Panc1 (cell line): Measurements from ENCODE around the gene FILIP1L. TPM values are rescaled to one million over a fixed set of nuclear protein-coding genes. Genes with fewer than 3 reads are reported as not detected.

Source experiments
- ATAC-seq: fragments of 200-7000 bp; cut with Tn5 transposase; 2 replicates; pipeline ENCODE4 v1.9.1; 2020; ENCODE audit warnings: mild to moderate bottlenecking, moderate library complexity
- BruUV-seq: library from RNA; stranded (reverse); fragments of 400-500 nt; replicated peaks from 2 replicates; lab custom pipeline; 2021; lab: Mats Ljungman, UMichigan
- CTCF ChIA-PET: fragments of 300-600 bp; sonication (Branson Sonifier 250); formaldehyde crosslinking; loops from one replicate; lab custom pipeline; 2022; ENCODE audit warnings: antibody characterized with exemption; lab: Charles Lee
- POLR2A ChIA-PET: fragments of 300-600 bp; sonication (Branson Sonifier 250); formaldehyde crosslinking; loops from one replicate; lab custom pipeline; 2022; ENCODE audit warnings: antibody characterized with exemption; lab: Charles Lee
- DNase-seq: peaks from one replicate; pipeline ENCODE4 v3.0.0-alpha.2; 2010; ENCODE audit warnings: low read depth, low spot score
- H3K27ac ChIP-seq: 2 replicates; pipeline ENCODE4 v1.5.1; 2011; ENCODE audit warnings: mild to moderate bottlenecking, low read length, inconsistent platforms
- H3K27me3 ChIP-seq: fragments of 200-500 bp; sonication (Bioruptor generic); 2 replicates; pipeline ENCODE4 v1.6.0; 2014; ENCODE audit warnings: low read length, inconsistent platforms; ENCODE audit not compliant: control insufficient read depth, insufficient read depth
- H3K36me3 ChIP-seq: fragments of 200-500 bp; sonication (Bioruptor generic); 2 replicates; pipeline ENCODE4 v1.5.1; 2014; ENCODE audit warnings: inconsistent platforms, mild to moderate bottlenecking, low read length, moderate library complexity; ENCODE audit not compliant: control insufficient read depth, insufficient read depth
- H3K4me1 ChIP-seq: 2 replicates; pipeline ENCODE4 v1.5.1; 2011; ENCODE audit warnings: inconsistent platforms, mild to moderate bottlenecking, low read length, moderate library complexity; ENCODE audit not compliant: control insufficient read depth, insufficient read depth
- H3K4me3 ChIP-seq, 2 experiments: 2 replicates each; pipeline ENCODE4 v1.5.1; 2011 to 2012; ENCODE audit warnings: low read depth in 2 of 2, low read length in 2 of 2, mild to moderate bottlenecking in 2 of 2, inconsistent platforms in 1 of 2, moderate library complexity in 1 of 2
- H3K9me3 ChIP-seq: fragments of 200-500 bp; sonication (Bioruptor generic); 2 replicates; pipeline ENCODE4 v1.5.1; 2014; ENCODE audit warnings: low read depth, mild to moderate bottlenecking, inconsistent platforms, low read length, moderate library complexity; ENCODE audit not compliant: control insufficient read depth, insufficient read depth
- POLR2AphosphoS5 ChIP-seq: IDR thresholded peaks from 2 replicates; pipeline ENCODE4 v1.6.1; 2012; ENCODE audit warnings: mild to moderate bottlenecking, low read depth, low read length, moderate library complexity
- SIN3A ChIP-seq: IDR thresholded peaks from 2 replicates; pipeline ENCODE4 v1.6.1; 2012; ENCODE audit warnings: low read depth, mild to moderate bottlenecking, low read length, moderate library complexity, borderline replicate concordance; ENCODE audit not compliant: insufficient read depth
- TCF7L2 ChIP-seq: IDR thresholded peaks from 2 replicates; pipeline ENCODE4 v1.6.1; 2011; ENCODE audit warnings: mild to moderate bottlenecking, low read depth, low read length, inconsistent platforms
- in situ Hi-C: cut with HindIII; loops from 2 replicates; pipeline ENCODE4 v1.10.0; 2016; ENCODE audit warnings: low sequenced_read_pairs, low pct_unique_long_range_greater_than_20kb
- intact Hi-C: fragments of 100-400 bp; cut with micrococcal nuclease; formaldehyde crosslinking; loops from one replicate; pipeline ENCODE4 v1.10.0; 2022; ENCODE audit not compliant: unreplicated experiment
- total RNA-seq: library from RNA; stranded (reverse); gene quantifications from one replicate; pipeline ENCODE4 v1.2.1, GENCODE V29; 2021; ENCODE audit not compliant: unreplicated experiment
- TF ChIP-seq, protein P1 (sequence below): fragments of 450-650 bp; IDR thresholded peaks from 2 replicates; pipeline ENCODE4 v1.5.1; 2017; ENCODE audit warnings: mild to moderate bottlenecking
- TF ChIP-seq, protein P2 (sequence below), 2 experiments: IDR thresholded peaks; 2 replicates each; pipeline ENCODE4 v1.6.1; 2011 to 2012; ENCODE audit warnings: low read depth in 2 of 2, control low read depth in 1 of 2, low read length in 1 of 2, mild to moderate bottlenecking in 1 of 2, moderate library complexity in 1 of 2; ENCODE audit not compliant: insufficient read depth in 1 of 2

FILIP1L gene
- total RNA-seq, 1 experiment from 2014 or later, result 3.2 TPM

DNA sequence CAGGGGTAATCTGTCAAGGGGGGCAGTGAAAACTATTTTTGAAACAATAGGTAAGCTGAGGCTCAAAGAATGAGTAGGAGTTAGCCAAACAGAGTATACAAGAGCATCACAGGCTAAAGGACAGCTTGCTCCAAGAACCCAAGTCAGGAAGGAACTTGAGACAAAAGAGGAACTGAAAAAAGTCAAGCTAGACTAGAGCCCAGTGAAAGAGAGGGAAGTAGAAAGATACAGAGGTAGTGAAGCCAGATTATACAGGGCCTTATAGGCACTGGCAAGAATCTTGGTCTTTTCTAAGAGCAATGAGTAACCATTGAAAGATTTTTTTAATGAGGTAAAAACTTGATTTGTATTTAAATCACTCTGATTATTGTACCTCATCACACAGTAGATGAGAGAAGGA lies 69.9 kb downstream of the FILIP1L start:
- H3K27ac ChIP-seq, result peak overlapping the region; percentile 51
- in situ Hi-C loops (no loop called here), intact Hi-C loops (no loop called here)
- TF ChIP-seq SIN3A, result no peak
- TF ChIP-seq, protein P1, sequence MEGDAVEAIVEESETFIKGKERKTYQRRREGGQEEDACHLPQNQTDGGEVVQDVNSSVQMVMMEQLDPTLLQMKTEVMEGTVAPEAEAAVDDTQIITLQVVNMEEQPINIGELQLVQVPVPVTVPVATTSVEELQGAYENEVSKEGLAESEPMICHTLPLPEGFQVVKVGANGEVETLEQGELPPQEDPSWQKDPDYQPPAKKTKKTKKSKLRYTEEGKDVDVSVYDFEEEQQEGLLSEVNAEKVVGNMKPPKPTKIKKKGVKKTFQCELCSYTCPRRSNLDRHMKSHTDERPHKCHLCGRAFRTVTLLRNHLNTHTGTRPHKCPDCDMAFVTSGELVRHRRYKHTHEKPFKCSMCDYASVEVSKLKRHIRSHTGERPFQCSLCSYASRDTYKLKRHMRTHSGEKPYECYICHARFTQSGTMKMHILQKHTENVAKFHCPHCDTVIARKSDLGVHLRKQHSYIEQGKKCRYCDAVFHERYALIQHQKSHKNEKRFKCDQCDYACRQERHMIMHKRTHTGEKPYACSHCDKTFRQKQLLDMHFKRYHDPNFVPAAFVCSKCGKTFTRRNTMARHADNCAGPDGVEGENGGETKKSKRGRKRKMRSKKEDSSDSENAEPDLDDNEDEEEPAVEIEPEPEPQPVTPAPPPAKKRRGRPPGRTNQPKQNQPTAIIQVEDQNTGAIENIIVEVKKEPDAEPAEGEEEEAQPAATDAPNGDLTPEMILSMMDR, result no peak
- no peak for TF ChIP-seq POLR2AphosphoS5
- no peak for TF ChIP-seq TCF7L2
- TF ChIP-seq, protein P2, sequence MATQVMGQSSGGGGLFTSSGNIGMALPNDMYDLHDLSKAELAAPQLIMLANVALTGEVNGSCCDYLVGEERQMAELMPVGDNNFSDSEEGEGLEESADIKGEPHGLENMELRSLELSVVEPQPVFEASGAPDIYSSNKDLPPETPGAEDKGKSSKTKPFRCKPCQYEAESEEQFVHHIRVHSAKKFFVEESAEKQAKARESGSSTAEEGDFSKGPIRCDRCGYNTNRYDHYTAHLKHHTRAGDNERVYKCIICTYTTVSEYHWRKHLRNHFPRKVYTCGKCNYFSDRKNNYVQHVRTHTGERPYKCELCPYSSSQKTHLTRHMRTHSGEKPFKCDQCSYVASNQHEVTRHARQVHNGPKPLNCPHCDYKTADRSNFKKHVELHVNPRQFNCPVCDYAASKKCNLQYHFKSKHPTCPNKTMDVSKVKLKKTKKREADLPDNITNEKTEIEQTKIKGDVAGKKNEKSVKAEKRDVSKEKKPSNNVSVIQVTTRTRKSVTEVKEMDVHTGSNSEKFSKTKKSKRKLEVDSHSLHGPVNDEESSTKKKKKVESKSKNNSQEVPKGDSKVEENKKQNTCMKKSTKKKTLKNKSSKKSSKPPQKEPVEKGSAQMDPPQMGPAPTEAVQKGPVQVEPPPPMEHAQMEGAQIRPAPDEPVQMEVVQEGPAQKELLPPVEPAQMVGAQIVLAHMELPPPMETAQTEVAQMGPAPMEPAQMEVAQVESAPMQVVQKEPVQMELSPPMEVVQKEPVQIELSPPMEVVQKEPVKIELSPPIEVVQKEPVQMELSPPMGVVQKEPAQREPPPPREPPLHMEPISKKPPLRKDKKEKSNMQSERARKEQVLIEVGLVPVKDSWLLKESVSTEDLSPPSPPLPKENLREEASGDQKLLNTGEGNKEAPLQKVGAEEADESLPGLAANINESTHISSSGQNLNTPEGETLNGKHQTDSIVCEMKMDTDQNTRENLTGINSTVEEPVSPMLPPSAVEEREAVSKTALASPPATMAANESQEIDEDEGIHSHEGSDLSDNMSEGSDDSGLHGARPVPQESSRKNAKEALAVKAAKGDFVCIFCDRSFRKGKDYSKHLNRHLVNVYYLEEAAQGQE (IDR thresholded peaks at IDR 0.05; ENCODE audit: insufficient read depth in 1 of 2, low read depth in 2 of 2, low read length in 1 of 2), result no peak
- no peaks in the 10 kb centered on the region for H3K27me3 ChIP-seq
- no peak overlapping the region for H3K4me3 ChIP-seq
- POLR2A ChIA-PET, result no interaction called here
- CTCF ChIA-PET, result no interaction called here
- peaks cover 57% of the 10 kb centered on the region for H3K4me1 ChIP-seq
- BruUV-seq, result no TSS peak
- H3K9me3 ChIP-seq, result no peaks in the 10 kb centered on the region
- DNase-seq, result no peak
- H3K36me3 ChIP-seq, result no peaks in the 10 kb centered on the region
- ATAC-seq, result no peak

DNA sequence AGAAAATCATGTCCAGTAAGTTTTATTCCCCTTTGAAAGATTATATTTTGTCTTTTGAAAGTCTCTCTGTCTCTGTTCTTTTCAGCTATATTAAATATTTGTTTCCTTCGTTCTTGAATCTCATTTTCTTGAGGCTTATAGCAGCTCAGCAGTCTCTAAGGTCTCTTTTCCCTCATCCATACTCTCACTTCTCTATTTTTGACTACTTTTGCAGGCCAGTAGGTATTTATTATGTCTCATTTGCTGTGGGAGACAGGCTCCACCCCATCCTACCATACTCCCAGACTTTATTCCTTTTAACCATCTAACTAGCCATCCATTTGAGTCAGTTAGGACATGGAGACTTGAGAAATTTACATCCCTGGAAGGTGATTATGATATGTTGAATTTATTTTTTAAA lies 71.0 kb downstream of the FILIP1L start:
- peaks cover 52% of the 10 kb centered on the region for H3K4me1 ChIP-seq

More for the DNA sequence above, 71.0 kb downstream of the FILIP1L start:
- CTCF ChIA-PET, result interaction anchor here (0.6 kb wide), 1 partner anchor 37 kb away, joined by 3 read pairs; no protein-coding TSS in a partner anchor
- DNase-seq, result no peak
- H3K9me3 ChIP-seq, result no peaks in the 10 kb centered on the region
- in situ Hi-C loops, result no loop called here
- H3K27ac ChIP-seq, result peak overlapping the region; percentile 74
- no peaks in the 10 kb centered on the region for H3K36me3 ChIP-seq
- H3K27me3 ChIP-seq, result no peaks in the 10 kb centered on the region
- intact Hi-C loops, result no loop called here
- no peak for ATAC-seq
- no TSS peak for BruUV-seq
- H3K4me3 ChIP-seq, result no peak overlapping the region
- TF ChIP-seq TCF7L2 (no peak), SIN3A (no peak), POLR2AphosphoS5 (no peak)
- TF ChIP-seq, protein P1, result no peak
- TF ChIP-seq, protein P2 (IDR thresholded peaks at IDR 0.05; ENCODE audit: insufficient read depth in 1 of 2, low read depth in 2 of 2, low read length in 1 of 2), result no peak
- POLR2A ChIA-PET, result no interaction called here
